HG03342 (cell line): ENCODE results near the gene NAT14.

Experiments
- ATAC-seq: cut with Tn5 transposase; IDR thresholded peaks from one replicate; pipeline ENCODE4 v1.9.1; 2021; ENCODE audit warnings: mild to moderate bottlenecking, moderate library complexity; ENCODE audit not compliant: unreplicated experiment

Gene NAT14

GRCh38 chr19:55452749-55453346, 32.1 kb upstream of the NAT14 start:
- ATAC-seq = no peak

GRCh38 chr19:55453511-55454260, 31.3 kb upstream of the NAT14 start:
- no peak for ATAC-seq

- ATAC-seq = no peak
Observed at GRCh38 chr19:55454787-55455243, 30.2 kb upstream of the NAT14 start.

GRCh38 chr19:55455576-55456235, 29.3 kb upstream of the NAT14 start:
- ATAC-seq = no peak

DNA sequence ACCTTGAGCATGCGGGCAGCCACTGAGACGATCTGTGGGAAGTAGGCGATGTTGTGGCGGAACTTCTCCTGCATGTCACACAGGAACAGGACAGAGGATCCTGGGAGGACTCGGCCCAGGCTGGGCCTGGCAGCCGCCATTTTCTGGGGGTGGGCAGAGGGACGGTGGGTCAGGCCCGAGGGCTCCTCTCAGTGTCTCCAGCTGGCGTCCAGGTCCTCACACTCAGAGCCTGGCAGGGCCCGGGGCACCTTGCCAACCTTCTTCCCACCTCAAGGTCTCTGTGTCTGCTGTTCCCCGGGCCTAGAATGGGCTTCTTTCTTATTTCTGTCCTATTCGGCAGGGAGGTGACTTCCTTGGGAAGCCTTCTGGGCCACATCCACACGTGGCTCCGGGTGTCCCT, 28.6 kb upstream of the NAT14 start:
- ATAC-seq = no peak

GRCh38 chr19:55457683-55458457, 27.1 kb upstream of the NAT14 start:
- ATAC-seq = no peak

DNA sequence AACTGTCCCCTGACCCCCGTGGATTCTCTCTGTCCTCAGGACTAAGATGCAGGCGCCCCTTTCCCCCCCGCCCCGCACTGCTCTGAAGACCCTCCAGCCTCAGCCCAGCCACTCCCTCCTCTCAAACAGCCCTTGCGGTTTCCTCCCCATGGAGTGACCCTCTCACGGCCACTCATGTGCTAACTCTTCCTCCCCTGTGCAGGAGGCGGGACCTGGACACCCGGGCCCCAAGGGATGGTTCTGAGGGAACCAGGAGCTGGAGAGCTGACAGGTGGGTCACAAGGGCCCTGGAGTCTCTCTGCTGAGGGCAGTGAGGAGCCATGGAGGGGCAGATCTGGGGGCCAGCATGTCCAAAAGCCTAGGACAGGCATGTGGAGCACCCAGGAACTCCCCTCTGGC, 25.4 kb upstream of the NAT14 start:
- ATAC-seq = no peak

- no peak for ATAC-seq
Observed at GRCh38 chr19:55459950-55460657, 24.9 kb upstream of the NAT14 start.

- ATAC-seq = no peak
Observed at GRCh38 chr19:55460670-55461258, 24.2 kb upstream of the NAT14 start.

DNA sequence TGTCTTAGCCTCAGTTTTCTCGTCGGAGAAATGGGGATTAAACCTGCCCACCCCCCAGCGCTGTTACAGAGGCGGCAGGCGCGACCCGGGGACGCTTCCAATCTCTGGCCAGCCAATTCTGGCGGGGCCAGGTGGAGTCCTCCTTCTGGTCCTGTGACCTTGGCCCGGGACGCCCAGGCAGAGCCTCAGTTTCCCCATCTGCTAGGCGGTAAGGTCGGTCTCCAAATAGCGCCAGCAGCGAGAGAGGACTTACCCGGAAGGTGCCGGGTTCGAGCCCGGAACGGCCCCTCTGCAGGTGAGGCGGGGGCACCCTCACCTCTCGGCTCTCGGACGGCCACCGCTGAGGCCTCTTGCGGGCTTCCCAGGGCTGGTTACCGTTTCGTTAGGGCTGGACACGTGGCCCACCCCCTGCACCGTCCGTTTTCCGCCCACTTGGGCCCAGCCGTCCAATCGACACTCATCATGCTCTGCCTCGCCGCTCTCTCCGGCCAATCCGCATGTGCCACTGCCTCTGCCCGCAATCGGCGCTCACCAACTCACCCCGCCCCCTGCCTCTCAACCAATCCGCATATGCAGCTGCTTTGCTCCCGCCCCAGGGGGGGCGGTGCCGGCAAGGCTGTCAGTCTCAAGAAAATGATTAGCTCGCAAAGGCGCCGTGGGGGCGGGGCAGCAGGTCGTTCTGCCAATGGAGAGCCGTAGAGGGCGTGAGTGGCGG, 23.6 kb upstream of the NAT14 start, which contains the start of gene ISOC2:
TSS of gene ISOC2 (minus strand) at position 384 of the 715 bp plus-strand sequence. CDS start 5,156 bp downstream, outside the sequence.
- ATAC-seq = peak; percentile 89

DNA sequence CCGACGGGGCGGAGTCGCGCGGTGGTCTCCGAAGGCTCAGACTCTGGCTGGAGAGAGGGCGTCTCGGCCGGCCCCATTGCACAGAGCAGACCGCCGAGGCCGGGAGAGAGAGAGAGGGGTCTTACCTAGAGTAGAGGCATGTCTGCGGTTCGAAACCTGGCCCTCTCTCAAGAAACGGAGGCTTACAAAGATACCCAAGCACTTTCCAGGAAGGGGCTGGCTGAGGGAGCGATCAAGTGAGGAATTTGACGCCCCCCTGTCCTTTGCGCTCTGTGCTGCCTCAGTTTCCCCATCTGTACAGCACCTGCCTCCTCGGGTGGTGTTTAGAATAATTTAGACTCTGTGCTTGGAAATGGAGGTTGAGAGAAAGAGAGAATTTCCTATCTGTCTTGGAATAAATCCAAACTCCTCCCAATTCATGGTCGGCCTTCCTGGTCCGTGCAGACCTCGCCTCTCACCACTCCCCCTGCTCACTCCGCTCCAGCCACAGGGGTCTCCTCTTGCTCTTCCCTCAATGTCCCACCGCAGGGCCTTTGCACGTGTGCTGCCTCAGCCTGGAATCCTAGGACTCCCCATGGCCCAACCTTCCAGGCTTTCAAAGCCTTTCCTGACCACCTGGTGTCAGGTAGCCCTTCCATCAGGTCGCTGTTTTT, 22.9 kb upstream of the NAT14 start:
- ATAC-seq = no peak

DNA sequence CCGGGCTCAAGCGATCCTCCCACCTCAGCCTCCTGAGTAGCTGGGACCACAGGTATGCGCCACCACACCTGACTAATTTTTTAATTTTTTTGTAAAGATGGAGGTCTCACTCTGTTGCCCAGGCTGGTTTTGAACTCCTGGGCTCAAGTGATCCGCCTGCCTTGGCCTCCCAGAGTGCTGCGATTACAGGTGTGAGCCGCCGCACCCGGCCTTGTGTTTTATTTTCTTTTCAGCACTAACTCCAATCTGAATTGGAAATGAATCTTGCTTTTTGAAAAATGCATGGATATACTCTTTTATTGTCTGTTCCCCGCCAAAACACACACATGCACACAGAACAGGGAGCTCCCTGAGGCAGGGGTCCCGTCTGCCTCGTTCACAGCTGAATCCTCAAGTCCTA, 22.3 kb upstream of the NAT14 start:
- no peak for ATAC-seq

DNA sequence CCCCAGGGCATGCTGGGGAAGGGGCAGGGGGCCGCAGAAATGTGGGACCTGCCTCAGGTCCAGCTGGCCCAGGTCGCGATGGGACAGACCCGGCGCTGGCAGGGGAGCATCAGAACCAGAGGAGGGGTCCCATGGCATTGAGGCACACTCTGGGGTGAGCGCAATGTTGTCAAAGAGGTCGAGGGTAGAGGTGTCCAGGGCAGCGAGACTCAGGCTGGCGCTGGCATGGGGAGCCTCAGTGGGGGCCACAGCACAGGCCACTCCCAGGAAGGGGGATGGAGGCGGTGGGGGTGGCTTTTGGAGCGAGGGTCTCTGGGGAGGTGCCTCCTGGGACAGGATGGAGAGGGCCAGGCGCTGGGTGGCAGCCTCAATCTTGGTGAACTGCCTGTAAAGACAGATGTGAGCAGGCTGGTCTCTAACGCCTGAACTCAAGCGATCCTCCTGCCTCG, 21.4 kb upstream of the NAT14 start:
- no peak for ATAC-seq

DNA sequence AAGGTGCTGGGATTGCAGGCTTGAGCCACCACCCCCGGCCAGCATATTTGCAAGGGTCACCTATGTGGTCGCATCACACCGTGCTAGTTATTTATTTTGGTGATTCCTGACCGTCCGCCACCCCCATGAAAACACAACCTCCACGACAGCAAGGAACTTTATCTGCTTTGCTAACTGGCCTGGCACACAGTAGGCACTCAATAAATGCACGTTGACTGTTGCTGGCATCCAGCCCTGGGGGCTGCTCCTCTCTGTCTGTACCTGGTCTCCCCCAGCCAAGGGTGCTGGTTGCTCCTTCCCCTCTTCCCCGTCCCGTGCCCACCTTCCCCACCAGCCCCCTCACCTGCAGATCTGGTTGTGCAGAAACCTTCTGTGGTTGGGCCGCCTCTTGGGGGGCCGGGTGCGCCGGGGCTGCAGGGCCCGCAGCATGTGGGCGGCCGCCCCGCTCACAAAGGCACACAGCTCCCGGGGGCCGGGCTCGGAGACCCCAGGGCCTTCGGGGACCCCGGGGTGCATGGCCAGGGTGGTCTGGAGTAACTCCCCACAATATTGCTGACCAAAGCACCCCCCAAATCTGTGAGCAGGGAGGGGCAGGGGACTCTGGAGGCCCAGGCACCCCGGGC, 20.8 kb upstream of the NAT14 start:
- no peak for ATAC-seq

- ATAC-seq = no peak
Observed at GRCh38 chr19:55464662-55465054, 20.3 kb upstream of the NAT14 start, which contains the start of gene C19orf85. TSS of gene C19orf85 (minus strand) at chr19:55464751. CDS start at chr19:55464554, 197 bp downstream.

GRCh38 chr19:55465460-55466240, 19.3 kb upstream of the NAT14 start:
- no peak for ATAC-seq

DNA sequence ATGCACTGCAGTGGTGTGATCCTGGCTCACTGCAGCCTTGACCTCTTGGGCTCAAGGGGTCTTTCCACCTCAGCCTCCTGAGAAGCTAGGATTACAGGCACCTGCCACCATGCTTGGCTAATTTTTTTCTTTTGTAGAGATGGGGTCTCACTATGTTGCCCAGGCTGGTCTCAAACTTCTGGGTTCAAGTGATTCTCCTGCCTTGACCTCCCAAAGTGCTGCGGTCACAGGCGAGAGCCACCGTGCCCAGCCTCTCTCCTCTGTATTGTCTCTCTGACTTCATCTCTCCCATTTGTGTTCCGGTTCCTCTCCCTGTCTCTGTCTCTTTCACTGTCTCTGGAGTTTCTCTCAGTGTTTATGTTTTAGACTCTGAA, 18.8 kb upstream of the NAT14 start:
- no peak for ATAC-seq
